SK-N-SH treated with all-trans-retinoic acid at 6 μM for 48 hours (cell line): Measurements from ENCODE around the gene OR2T33.

Experiments used
- ZFP3 ChIP-seq: fragments of 250-450 bp; sonication (Bioruptor Pico); IDR thresholded peaks from 2 replicates; pipeline ENCODE4 v1.5.0; 2020; ENCODE audit warnings: mild to moderate bottlenecking, moderate library complexity
- TF ChIP-seq, protein P1 (sequence below): fragments of 250-450 bp; sonication (Bioruptor Pico); IDR thresholded peaks from 2 replicates; pipeline ENCODE4 v1.5.1; 2021; ENCODE audit warnings: mild to moderate bottlenecking, moderate library complexity
- TF ChIP-seq, protein P2 (sequence below): fragments of 250-450 bp; sonication (Bioruptor Pico); IDR thresholded peaks from 2 replicates; pipeline ENCODE4 v1.5.1; 2020; ENCODE audit warnings: low read depth, mild to moderate bottlenecking, moderate library complexity

DNA sequence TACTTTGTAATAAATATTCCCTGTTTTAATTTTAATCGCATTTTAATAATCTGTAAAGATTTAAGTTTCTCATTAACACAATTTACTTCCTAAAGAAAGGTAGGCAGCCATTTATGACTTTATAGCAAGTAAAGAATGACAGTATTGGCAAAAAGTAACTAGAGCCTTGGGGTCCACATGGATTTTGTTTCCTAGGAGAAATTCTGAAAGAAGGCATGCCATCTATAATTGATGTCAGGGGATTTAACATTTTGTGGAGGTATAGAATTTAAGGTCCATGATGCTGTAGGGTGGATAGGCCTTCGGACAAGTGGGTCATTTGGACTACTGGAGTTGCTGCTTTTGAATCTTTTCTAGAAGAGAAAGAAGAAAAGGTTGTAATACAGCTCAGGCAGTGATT lies 46.7 kb downstream of the OR2T33 start, which contains the start of gene OR2M4:
- TF ChIP-seq ZFP3 (CRISPR knock-in tag), result no peak
- TF ChIP-seq, protein P1, sequence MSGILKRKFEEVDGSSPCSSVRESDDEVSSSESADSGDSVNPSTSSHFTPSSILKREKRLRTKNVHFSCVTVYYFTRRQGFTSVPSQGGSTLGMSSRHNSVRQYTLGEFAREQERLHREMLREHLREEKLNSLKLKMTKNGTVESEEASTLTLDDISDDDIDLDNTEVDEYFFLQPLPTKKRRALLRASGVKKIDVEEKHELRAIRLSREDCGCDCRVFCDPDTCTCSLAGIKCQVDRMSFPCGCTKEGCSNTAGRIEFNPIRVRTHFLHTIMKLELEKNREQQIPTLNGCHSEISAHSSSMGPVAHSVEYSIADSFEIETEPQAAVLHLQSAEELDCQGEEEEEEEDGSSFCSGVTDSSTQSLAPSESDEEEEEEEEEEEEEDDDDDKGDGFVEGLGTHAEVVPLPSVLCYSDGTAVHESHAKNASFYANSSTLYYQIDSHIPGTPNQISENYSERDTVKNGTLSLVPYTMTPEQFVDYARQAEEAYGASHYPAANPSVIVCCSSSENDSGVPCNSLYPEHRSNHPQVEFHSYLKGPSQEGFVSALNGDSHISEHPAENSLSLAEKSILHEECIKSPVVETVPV (CRISPR knock-in tag), result no peak
- TF ChIP-seq, protein P2, sequence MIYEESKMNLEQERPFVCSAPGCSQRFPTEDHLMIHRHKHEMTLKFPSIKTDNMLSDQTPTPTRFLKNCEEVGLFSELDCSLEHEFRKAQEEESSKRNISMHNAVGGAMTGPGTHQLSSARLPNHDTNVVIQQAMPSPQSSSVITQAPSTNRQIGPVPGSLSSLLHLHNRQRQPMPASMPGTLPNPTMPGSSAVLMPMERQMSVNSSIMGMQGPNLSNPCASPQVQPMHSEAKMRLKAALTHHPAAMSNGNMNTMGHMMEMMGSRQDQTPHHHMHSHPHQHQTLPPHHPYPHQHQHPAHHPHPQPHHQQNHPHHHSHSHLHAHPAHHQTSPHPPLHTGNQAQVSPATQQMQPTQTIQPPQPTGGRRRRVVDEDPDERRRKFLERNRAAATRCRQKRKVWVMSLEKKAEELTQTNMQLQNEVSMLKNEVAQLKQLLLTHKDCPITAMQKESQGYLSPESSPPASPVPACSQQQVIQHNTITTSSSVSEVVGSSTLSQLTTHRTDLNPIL (CRISPR knock-in tag), result no peak
